Gastroesophageal sphincter (tissue), 4 donors: Measurements from ENCODE around the gene TMEM150C. TPM values are rescaled to one million over a fixed set of nuclear protein-coding genes. Genes with fewer than 3 reads are reported as not detected.

ENCODE experiments used
- ATAC-seq: fragments of 150-250 bp; one replicate; pipeline ENCODE4 v1.9.1; 2016; ENCODE audit warnings: mild to moderate bottlenecking, moderate library complexity
- H3K27ac ChIP-seq, 4 donors: fragments of 200-600 bp; sonication (generic) in 3 of 4; 1 replicate in 3 of 4; 2 replicates in 1 of 4; pipeline ENCODE4 v1.5.1; 2016 to 2019
- H3K27me3 ChIP-seq: fragments of 200-600 bp; sonication (generic); one replicate; pipeline ENCODE4 v1.5.1; 2019
- H3K36me3 ChIP-seq, 2 donors: fragments of 200-600 bp; sonication (generic); one replicate each; pipeline ENCODE4 v1.5.1; 2019; ENCODE audit warnings: control low read depth in 1 of 2
- H3K4me1 ChIP-seq, 3 donors: fragments of 200-600 bp; sonication (generic); 1 replicate in 2 of 3; 2 replicates in 1 of 3; pipeline ENCODE4 v1.5.1; 2016 to 2019; ENCODE audit warnings: control low read depth in 2 of 3
- H3K4me3 ChIP-seq, 2 donors: fragments of 200-600 bp; sonication (generic); one replicate each; pipeline ENCODE4 v1.5.1; 2019; ENCODE audit warnings: mild to moderate bottlenecking in 1 of 2, moderate library complexity in 1 of 2
- H3K9me3 ChIP-seq, 3 donors: fragments of 200-600 bp; sonication (generic); one replicate each; pipeline ENCODE4 v1.5.1; 2017 to 2019; ENCODE audit warnings: control low read depth in 2 of 3
- CTCF ChIP-seq, 4 experiments: fragments of 200-600 bp in 2 of 4; fragments of 450-650 bp in 2 of 4; sonication (generic) in 1 of 4; IDR thresholded peaks; one replicate each; pipeline ENCODE4 v1.5.1; 2017 to 2019; ENCODE audit warnings: antibody characterized with exemption in 4 of 4, mild to moderate bottlenecking in 2 of 4, moderate library complexity in 2 of 4
- EP300 ChIP-seq: sonication (generic); formaldehyde crosslinking; IDR thresholded peaks from one replicate; pipeline ENCODE4 v1.6.1; 2017; ENCODE audit warnings: antibody characterized with exemption, mild to moderate bottlenecking
- POLR2A ChIP-seq, 2 donors: fragments of 450-650 bp; IDR thresholded peaks; one replicate each; pipeline ENCODE4 v1.6.1; 2017; ENCODE audit warnings: antibody characterized with exemption in 2 of 2, mild to moderate bottlenecking in 2 of 2, moderate library complexity in 1 of 2
- POLR2AphosphoS5 ChIP-seq: sonication (generic); formaldehyde crosslinking; IDR thresholded peaks from one replicate; pipeline ENCODE4 v1.6.1; 2017; ENCODE audit warnings: antibody characterized with exemption
- WGBS, 2 donors: methylation state at CpG; one replicate each; pipeline ENCODE4 v1.1.5; 2018; ENCODE audit warnings: low coverage in 1 of 2; 5-methylcytosine and 5-hydroxymethylcytosine counted together
- total RNA-seq, 4 donors: library from RNA; depleted of rRNA; stranded (reverse); fragments of >200 nt; gene quantifications; one replicate each; pipeline ENCODE4 v1.1.0, GENCODE V29; 2016

TMEM150C gene
- total RNA-seq, 4 donors from 2014 or later = 3.5 to 10.0 (median 4.8) TPM

GRCh38 chr4:82521283-82521682, 40.5 kb downstream of the TMEM150C start:
- Histone ChIP-seq H3K36me3 (no peaks in the 10 kb centered on the region), H3K27ac (no peak overlapping the region), H3K4me3 (no peak overlapping the region), H3K4me1 (no peaks in the 10 kb centered on the region), H3K27me3 (no peaks in the 10 kb centered on the region), H3K9me3 (no peaks in the 10 kb centered on the region)
- WGBS, 2 donors = 44 to 52% methylated on average over 2 of the region's 2 CpGs
- no peak for ATAC-seq
- TF ChIP-seq POLR2AphosphoS5 = no peak
- no peak for TF ChIP-seq EP300
- TF ChIP-seq POLR2A (IDR thresholded peaks at IDR 0.05) = no peak
- no peak for TF ChIP-seq CTCF (IDR thresholded peaks at IDR 0.05)

DNA sequence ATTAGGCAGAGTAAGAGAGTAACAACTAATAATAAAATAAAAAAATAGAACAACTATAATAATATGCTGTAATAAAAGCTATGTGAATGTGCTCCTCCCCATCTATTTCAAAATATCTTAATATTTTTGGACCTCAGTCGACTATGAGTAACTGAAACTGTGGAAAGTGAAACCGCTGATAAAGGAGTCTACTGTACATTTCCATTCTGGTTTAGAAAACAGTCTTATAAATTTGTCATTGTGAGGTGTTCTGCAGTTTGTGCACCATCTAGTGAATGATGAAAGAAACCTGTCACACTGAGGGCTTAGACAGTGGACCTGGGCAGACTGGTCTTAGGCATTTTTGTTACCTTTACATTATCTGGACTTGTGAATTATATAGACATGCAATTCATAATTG, 42.0 kb downstream of the TMEM150C start:
- H3K9me3 ChIP-seq = no peaks in the 10 kb centered on the region
- whole genome bisulfite sequencing, 2 donors = 44 to 70% methylated on average over 2 of the region's 2 CpGs
- H3K27ac ChIP-seq = no peak overlapping the region
- H3K4me1 ChIP-seq = no peaks in the 10 kb centered on the region
- no peak for TF ChIP-seq CTCF (IDR thresholded peaks at IDR 0.05)
- TF ChIP-seq POLR2A (IDR thresholded peaks at IDR 0.05) = no peak
- TF ChIP-seq POLR2AphosphoS5 = no peak
- no peak for TF ChIP-seq EP300
- H3K27me3 ChIP-seq = no peaks in the 10 kb centered on the region
- H3K4me3 ChIP-seq = no peak overlapping the region
- no peaks in the 10 kb centered on the region for H3K36me3 ChIP-seq
- ATAC-seq = no peak

- Histone ChIP-seq H3K36me3 (no peaks in the 10 kb centered on the region), H3K4me1 (no peaks in the 10 kb centered on the region), H3K27me3 (no peaks in the 10 kb centered on the region), H3K4me3 (no peak overlapping the region), H3K9me3 (no peaks in the 10 kb centered on the region), H3K27ac (no peak overlapping the region)
- no peak for ATAC-seq
- TF ChIP-seq CTCF (IDR thresholded peaks at IDR 0.05) = no peak
- no peak for TF ChIP-seq EP300
- no peak for TF ChIP-seq POLR2AphosphoS5
- no peak for TF ChIP-seq POLR2A (IDR thresholded peaks at IDR 0.05)
- 60 to 65% methylated on average over 3 of the region's 3 CpGs for WGBS, 2 donors
Measured at GRCh38 chr4:82519072-82519471, 42.7 kb downstream of the TMEM150C start.

DNA sequence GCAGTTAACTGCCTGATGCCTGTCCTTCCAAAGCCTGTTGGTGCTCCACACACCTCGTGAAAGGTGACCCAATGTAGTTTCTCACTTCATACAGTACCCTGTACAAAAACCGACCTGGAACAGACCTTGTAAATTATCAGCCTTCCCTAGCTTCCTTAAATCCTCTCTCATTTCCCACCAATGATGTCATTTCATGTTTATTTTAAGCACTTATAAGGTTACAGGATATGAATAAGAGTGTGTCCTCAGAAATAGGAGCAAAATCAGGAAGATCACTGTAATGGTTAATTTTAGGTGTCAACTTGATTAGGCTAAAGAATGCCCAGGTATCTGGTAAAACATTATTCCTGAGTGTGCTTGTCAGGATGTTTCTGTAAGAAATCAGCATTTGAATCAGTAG, 44.7 kb downstream of the TMEM150C start:
- ATAC-seq = no peak
- H3K9me3 ChIP-seq = no peaks in the 10 kb centered on the region
- TF ChIP-seq POLR2A (IDR thresholded peaks at IDR 0.05) (no peak), POLR2AphosphoS5 (no peak), EP300 (no peak), CTCF (IDR thresholded peaks at IDR 0.05) (no peak)
- no peaks in the 10 kb centered on the region for H3K27me3 ChIP-seq
- 55 to 80% methylated on average over 1 to 2 of the region's 2 CpGs for WGBS, 2 donors
- H3K36me3 ChIP-seq = no peaks in the 10 kb centered on the region
- H3K4me1 ChIP-seq = no peaks in the 10 kb centered on the region
- no peak overlapping the region for H3K4me3 ChIP-seq
- no peak overlapping the region for H3K27ac ChIP-seq

DNA sequence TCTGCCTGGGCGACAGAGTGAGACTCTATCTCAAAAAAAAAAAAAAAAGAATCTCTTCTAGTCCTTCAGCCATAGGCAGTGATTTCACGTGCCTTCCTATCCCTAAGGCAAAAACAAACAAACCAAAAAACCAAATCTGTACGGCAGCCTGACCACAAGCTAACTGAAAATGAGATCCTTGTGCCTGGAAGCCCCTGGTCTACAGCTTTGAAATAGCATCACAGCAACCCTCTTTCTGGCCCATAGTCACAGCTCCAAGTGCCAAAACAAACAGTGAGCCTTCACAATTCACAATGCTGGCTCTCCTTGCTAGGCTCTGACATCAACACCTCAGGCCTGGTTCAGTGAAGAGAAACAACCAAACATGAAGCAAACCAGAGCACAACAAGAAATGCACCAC, 46.1 kb downstream of the TMEM150C start:
- Histone ChIP-seq H3K4me1 (no peaks in the 10 kb centered on the region), H3K27ac (no peak overlapping the region), H3K4me3 (no peak overlapping the region), H3K36me3 (no peaks in the 10 kb centered on the region), H3K9me3 (no peaks in the 10 kb centered on the region), H3K27me3 (no peaks in the 10 kb centered on the region)
- TF ChIP-seq CTCF (IDR thresholded peaks at IDR 0.05) (no peak), EP300 (no peak), POLR2AphosphoS5 (no peak), POLR2A (IDR thresholded peaks at IDR 0.05) (no peak)
- peak; percentile 57 for ATAC-seq
- 62 to 93% methylated on average over 2 to 3 of the region's 3 CpGs for WGBS, 2 donors
